Astrocyte (in vitro differentiated cells and primary cell): ENCODE measurements around the gene NRG2.

Experiments
- CTCF ChIP-seq: IDR thresholded peaks from 2 replicates; pipeline ENCODE4 v1.5.1; 2011; ENCODE audit warnings: low read depth, mild to moderate bottlenecking, inconsistent platforms, low read length, moderate library complexity; ENCODE audit not compliant: insufficient read depth
- EZH2 ChIP-seq: IDR thresholded peaks from 2 replicates; pipeline ENCODE4 v1.6.1; 2012; ENCODE audit warnings: mild to moderate bottlenecking, low read length, inconsistent platforms; ENCODE audit not compliant: insufficient read depth

- TF ChIP-seq EZH2 (no peak), CTCF (no peak)
Observed at GRCh38 chr5:139980765-139981164, 62.3 kb downstream of the NRG2 start.
